ENCODE results near the gene RIOK2. TPM values are rescaled to one million over a fixed set of nuclear protein-coding genes. Genes with fewer than 3 reads are reported as not detected.

RIOK2 gene
- total and polyA plus RNA-seq, 9 of the 15 experiments (the other 6 are each of a cell fraction or from before 2014, with no cell fraction given): 22.9 to 97.6 (median 47.8) TPM

DNA sequence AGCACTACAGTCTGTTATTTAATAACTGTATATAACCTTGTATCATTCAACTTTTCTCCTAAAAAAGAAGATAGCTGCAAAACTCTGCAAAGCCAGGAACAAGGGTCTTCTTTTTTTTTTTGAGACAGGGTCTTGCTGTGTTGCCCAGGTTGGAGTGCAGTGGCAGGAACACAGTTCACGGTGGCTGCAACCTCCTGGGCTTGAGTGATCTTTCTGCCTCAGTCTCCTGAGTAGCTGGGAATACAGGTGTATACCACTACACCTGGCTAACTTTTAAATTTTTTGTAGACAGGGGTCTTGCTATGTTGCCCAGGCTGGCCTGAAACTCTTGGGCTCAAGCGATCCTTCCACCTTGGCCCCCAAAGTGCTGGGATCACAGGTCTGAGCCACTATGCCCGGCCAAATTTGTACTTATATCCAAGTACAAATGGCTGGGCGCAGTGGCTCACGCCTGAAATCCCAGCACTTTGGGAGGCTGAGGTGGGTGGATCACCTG lies 19.2 kb downstream of the RIOK2 start:
- H3K79me2 ChIP-seq (ENCODE audit: control insufficient read depth, insufficient read depth, low read length): peaks cover 4% of the 10 kb centered on the region; the same call in 1 of the 3 replicates
- no peak overlapping the region for H3K27ac ChIP-seq (ENCODE audit: extremely low read depth, low read depth, low read length)
- no peak overlapping the region for H2AFZ ChIP-seq (ENCODE audit: low read depth, low read length)
- no peaks in the 10 kb centered on the region for H3K4me1 ChIP-seq (replicated peaks in 1 of 2; ENCODE audit: control insufficient read depth in 2 of 2, insufficient read depth in 2 of 2, low read length in 2 of 2)
- ATAC-seq (no peak), DNase-seq (ENCODE audit: extremely low read depth in 1 of 4, low spot score in 3 of 4) (no peak), FAIRE-seq (no peak)
- POLR2A ChIA-PET: interaction anchor here (0.5 to 0.6 kb wide), 2 partner anchors 44 to 221 kb away, joined by 3 read pairs; no protein-coding TSS in a partner anchor
- CTCF ChIA-PET (ENCODE audit: low intra/inter-chr PET ratio): interaction anchor here (0.7 to 3.1 kb wide), 7 partner anchors 117 to 550 kb away, joined by 3 to 30 read pairs (median 4); no protein-coding TSS in a partner anchor
- no peaks in the 10 kb centered on the region for H3K9me1 ChIP-seq (ENCODE audit: control insufficient read depth, insufficient read depth, low read length)
- no peak overlapping the region for H3K9ac ChIP-seq (ENCODE audit: insufficient read depth in 1 of 2, low read depth in 2 of 2, low read length in 2 of 2)
- no peaks in the 10 kb centered on the region for H4K20me1 ChIP-seq (replicated peaks; ENCODE audit: control insufficient read depth, insufficient read depth, low read length)
- H3K27me3 ChIP-seq (ENCODE audit: control insufficient read depth in 2 of 2, insufficient read depth in 2 of 2, low read length in 2 of 2): no peaks in the 10 kb centered on the region
- in situ Hi-C loops (cut with MboI) (loop anchor here (5.0 to 10.0 kb wide), 3 partner anchors 287 to 559 kb away; partner anchors contain the start of gene ERAP2), intact Hi-C loops (cut with micrococcal nuclease) (loop anchor here (1.0 to 10.0 kb wide), 6 partner anchors 102 to 819 kb away; no protein-coding TSS in a partner anchor)
- TF ChIP-seq TCF7 (IDR thresholded peaks at IDR 0.05; ENCODE audit: borderline replicate concordance) (no peak), RBM25 (IDR thresholded peaks at IDR 0.05; ENCODE audit: low read depth, low read length, severe bottlenecking) (peak; percentile 10), RAD21 (CRISPR knock-in tag; conservative IDR thresholded peaks at IDR 0.05 in 1 of 2, IDR thresholded peaks at IDR 0.05 in 1 of 2) (no peak), ZNF133 (CRISPR knock-in tag; IDR thresholded peaks at IDR 0.05) (no peak), ZNF121 (CRISPR knock-in tag; conservative IDR thresholded peaks at IDR 0.05) (peak; percentile 91), IFI16 (CRISPR knock-in tag; IDR thresholded peaks at IDR 0.05) (no peak), TEAD2 (tag; IDR thresholded peaks at IDR 0.05) (no peak), ARID2 (IDR thresholded peaks at IDR 0.05) (no peak), NFE2 (IDR thresholded peaks at IDR 0.05; ENCODE audit: low read depth) (no peak), ZNF253 (CRISPR knock-in tag; conservative IDR thresholded peaks at IDR 0.05) (no peak), BCOR (IDR thresholded peaks at IDR 0.05) (0 out of 2 replicates have a peak, but pooled peaks have one; percentile 23)
- TF ChIP-seq, protein P1, sequence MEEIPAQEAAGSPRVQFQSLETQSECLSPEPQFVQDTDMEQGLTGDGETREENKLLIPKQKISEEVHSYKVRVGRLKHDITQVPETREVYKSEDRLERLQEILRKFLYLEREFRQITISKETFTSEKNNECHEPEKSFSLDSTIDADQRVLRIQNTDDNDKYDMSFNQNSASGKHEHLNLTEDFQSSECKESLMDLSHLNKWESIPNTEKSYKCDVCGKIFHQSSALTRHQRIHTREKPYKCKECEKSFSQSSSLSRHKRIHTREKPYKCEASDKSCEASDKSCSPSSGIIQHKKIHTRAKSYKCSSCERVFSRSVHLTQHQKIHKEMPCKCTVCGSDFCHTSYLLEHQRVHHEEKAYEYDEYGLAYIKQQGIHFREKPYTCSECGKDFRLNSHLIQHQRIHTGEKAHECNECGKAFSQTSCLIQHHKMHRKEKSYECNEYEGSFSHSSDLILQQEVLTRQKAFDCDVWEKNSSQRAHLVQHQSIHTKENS (CRISPR knock-in tag; IDR thresholded peaks at IDR 0.05): no peak
- WGBS (ENCODE audit: insufficient coverage, low coverage, missing lambda C conversion rate): 87% methylated on average over 5 of the region's 5 CpGs
- BruUV-seq (replicated peaks): no TSS peak
- no peaks in the 10 kb centered on the region for H3K9me3 ChIP-seq (replicated peaks; ENCODE audit: control insufficient read depth, insufficient read depth, low read depth, low read length)
- peaks cover 77% of the 10 kb centered on the region for H3K36me3 ChIP-seq (ENCODE audit: control insufficient read depth, insufficient read depth, low read length)
- no peak overlapping the region for H3K4me3 ChIP-seq
- no peak overlapping the region for H3K4me2 ChIP-seq (ENCODE audit: insufficient read depth, low read length)

Measured in K562 (cell line).